GM19239 (cell line): ENCODE measurements around the gene PLEKHN1.

Source experiments
- DNase-seq: peaks from one replicate; pipeline ENCODE4 v3.0.0; 2011; ENCODE audit warnings: low spot score; ENCODE audit not compliant: insufficient read length
- FAIRE-seq: peaks from 2 replicates; lab custom pipeline; 2011; peaks lifted over from hg19 to GRCh38; lab: Jason Lieb, UNC

Gene PLEKHN1

GRCh38 chr1:958823-959730, 7.2 kb upstream of the PLEKHN1 start, which contains the start of gene NOC2L:
Gene NOC2L, minus strand, starts transcription at chr1:959256. Its CDS starts 16 bp downstream, at chr1:959240.
- peak; percentile 91 for FAIRE-seq
- DNase-seq, result peak; percentile 98

- DNase-seq (no peak), FAIRE-seq (no peak)
These were observed 6.4 kb upstream of the PLEKHN1 start for GRCh38 chr1:959731-960362.

DNA sequence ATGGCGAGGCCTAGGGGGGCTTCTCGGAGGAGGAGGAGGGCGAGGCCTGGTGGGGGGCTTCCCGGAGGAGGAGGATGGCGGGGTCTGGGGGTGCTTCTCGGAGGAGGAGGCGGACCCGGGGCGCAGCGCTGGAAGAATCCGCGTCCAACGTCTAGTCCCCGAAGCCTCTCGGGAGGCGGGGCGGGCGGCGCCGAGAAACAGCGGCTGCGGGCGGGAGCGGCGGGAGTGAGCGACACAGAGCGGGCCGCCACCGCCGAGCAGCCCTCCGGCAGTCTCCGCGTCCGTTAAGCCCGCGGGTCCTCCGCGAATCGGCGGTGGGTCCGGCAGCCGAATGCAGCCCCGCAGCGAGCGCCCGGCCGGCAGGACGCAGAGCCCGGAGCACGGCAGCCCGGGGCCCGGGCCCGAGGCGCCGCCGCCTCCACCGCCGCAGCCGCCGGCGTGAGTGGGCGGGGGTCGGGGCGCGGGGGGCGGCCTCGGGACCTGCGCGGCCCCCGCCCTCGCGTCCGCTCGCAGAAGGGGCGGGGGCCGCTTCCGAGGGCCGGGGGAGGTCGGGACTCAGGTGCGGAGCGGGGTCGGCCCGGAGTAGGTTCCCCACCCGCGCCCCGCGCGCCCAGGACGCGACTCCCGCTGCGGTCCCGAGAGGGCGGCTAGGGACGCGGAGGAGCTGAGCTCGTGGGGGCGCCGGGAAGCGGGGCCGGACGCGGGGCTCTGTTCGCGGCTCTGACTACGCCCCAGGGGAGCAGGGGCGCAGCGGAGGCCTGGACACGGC, 5.7 kb upstream of the PLEKHN1 start, which contains the start of gene KLHL17:
TSS of gene KLHL17 (plus strand) at position 222 of the 769 bp plus-strand sequence. CDS start at position 332, 110 bp downstream.
- DNase-seq (peak; percentile 99), FAIRE-seq (peak; percentile 45)

- no peak for FAIRE-seq
These were observed 5.1 kb upstream of the PLEKHN1 start for GRCh38 chr1:961132-961669.

DNA sequence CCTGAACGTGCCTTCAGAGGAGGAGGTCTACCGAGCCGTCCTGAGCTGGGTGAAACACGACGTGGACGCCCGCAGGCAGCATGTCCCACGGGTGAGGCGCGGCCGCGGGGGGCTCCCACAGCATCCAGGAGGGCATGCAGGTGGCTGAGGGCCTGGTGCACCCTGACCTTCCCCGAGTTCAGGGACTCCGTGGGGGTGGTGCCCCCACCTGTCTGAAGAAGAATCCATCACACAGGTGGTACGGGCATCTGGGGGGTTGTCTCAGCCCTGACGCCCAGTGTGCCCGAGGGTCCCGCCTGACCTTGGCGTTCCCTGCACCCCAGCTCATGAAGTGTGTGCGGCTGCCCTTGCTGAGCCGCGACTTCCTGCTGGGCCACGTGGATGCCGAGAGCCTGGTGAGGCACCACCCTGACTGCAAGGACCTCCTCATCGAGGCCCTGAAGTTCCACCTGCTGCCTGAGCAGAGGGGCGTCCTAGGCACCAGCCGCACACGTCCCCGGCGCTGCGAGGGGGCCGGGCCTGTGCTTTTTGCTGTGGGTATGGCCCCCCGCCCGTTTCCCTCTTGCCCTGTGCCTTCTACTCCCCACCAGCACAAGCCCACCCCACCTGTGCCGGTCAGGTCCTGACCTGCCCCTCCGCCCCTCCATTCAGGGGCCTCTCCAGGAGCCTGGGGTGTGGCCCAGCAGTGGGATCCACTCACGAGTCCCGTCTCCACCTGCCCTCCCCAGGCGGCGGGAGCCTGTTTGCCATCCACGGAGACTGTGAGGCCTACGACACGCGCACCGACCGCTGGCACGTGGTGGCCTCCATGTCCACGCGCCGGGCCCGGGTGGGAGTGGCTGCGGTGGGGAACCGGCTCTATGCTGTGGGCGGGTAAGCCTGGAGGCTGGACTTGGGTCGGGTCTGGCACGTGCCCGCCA, 3.6 kb upstream of the PLEKHN1 start:
- FAIRE-seq (no peak), DNase-seq (no peak)

More at GRCh38 chr1:961132-961669, 5.1 kb upstream of the PLEKHN1 start:
- DNase-seq, result no peak

GRCh38 chr1:963301-963651, 3.0 kb upstream of the PLEKHN1 start:
- DNase-seq (no peak), FAIRE-seq (no peak)

GRCh38 chr1:963746-964525, 2.3 kb upstream of the PLEKHN1 start:
- FAIRE-seq (no peak), DNase-seq (no peak)

DNA sequence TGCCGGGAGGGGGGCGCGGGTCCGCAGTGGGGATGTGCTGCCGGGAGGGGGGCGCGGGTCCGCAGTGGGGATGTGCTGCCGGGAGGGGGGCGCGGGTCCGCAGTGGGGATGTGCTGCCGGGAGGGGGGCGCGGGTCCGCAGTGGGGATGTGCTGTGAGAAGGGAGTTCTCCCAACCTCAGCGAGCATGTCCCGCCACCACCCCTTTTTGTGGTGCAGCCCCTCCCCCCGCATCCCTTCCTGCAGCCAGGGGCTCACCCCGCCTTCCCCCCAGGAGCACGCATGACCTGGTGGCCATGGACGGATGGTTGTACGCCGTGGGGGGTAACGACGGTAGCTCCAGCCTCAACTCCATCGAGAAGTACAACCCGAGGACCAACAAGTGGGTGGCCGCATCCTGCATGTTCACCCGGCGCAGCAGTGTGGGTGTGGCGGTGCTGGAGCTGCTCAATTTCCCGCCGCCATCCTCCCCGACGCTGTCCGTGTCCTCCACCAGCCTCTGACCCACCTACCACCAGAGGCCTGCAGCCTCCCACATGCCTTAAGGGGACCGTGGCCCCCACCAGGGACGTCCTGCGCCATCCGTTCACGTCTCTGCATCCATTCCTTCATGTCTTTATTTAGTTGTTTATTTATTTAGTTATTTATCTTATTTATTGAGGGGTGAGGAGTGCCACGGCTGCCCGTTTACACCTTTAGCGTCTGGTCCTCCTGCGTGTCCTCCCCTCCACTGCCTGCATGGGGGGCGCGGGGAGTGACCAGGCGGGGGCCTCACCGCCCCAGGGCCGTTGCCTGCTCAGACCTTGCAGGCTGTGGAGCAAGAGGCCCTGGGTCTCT, 1.4 kb upstream of the PLEKHN1 start:
- FAIRE-seq (no peak), DNase-seq (no peak)

GRCh38 chr1:965526-966134, 652 bp upstream of the PLEKHN1 start:
- DNase-seq, result no peak
- no peak for FAIRE-seq

DNA sequence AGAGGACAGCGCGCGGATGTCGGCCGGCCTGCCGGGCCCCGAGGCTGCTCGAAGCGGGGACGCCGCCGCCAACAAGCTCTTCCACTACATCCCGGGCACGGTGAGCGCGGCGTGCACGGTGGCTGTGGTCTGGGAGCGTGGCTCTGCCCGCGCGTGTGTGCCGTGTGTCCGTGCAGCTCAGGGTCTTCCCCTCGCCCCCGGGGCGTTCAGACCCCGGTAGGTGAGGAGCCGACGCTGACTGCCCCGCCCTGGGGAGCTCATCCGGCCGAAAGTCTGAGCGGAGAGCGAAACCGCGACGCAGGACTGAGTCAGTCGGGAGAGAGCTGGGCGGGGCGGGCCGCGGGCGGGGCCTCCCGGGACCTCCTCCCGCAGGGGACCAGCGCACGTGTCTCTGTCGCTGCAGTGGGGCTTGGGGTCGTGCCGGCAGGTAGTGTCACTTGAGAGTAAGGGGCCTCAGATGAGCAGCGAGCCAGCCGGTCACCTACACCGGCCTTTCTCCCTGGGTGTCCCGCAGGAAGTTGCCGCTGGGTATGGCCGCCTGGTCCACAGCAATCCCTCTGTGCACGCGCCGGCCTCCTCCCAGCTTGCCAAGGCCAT, 520 bp downstream of the PLEKHN1 start:
- DNase-seq, result peak; percentile 98
- FAIRE-seq, result peak; percentile 91

- DNase-seq (no peak), FAIRE-seq (no peak)
These were observed 1.4 kb downstream of the PLEKHN1 start for GRCh38 chr1:967466-968343.

- FAIRE-seq, result no peak
- no peak for DNase-seq
These were observed 3.1 kb downstream of the PLEKHN1 start for GRCh38 chr1:969260-969855.

DNA sequence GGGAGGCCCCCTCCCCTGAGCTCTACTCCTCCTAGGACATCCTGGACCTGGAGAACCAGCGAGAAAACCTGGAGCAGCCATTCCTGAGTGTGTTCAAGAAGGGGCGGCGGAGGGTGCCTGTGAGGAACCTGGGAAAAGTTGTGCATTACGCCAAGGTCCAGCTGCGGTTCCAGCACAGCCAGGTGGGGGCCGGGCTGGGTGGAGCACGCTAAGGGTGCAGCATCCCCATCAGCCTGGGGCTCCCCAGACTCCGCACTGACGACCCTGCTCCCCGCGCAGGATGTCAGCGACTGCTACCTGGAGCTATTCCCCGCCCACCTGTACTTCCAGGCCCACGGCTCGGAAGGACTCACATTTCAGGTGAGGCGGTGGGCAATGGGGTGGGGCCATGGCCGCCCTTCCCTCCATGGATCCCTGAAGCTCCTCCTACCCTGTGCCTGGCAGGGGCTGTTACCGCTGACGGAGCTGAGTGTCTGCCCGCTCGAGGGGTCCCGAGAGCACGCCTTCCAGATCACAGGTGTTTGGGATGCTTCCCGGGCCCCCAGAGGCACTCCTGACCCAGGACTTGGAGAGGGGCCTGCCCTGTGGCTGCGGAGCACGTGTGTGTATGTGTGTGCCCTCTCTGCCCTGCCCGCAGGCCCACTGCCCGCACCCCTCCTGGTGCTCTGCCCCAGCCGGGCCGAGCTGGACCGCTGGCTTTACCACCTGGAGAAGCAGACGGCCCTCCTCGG, 4.1 kb downstream of the PLEKHN1 start:
- no peak for FAIRE-seq
- no peak for DNase-seq

GRCh38 chr1:970973-971730, 4.9 kb downstream of the PLEKHN1 start:
- no peak for FAIRE-seq
- DNase-seq, result no peak
